Epithelial cell of prostate (primary cell): Measurements from ENCODE around the gene CRIP1.
A peak's percentile ranks its signal among the peaks of the same experiment; 100 is the strongest.

ENCODE experiments used
- DNase-seq: peaks from one replicate; pipeline ENCODE4 v3.0.0-alpha.2; 2011; ENCODE audit warnings: low read depth, low spot score
- H3K27ac ChIP-seq: fragments of 450-650 bp; 2 replicates; pipeline ENCODE4 v1.5.1; 2017; ENCODE audit warnings: mild to moderate bottlenecking

CRIP1 gene

GRCh38 chr14:105479431-105480158 lies 7.1 kb upstream of the CRIP1 start:
- DNase-seq: no peak
- H3K27ac ChIP-seq: no peak overlapping the region

- no peak for DNase-seq
- H3K27ac ChIP-seq: no peak overlapping the region
Observed at GRCh38 chr14:105480199-105480746, 6.4 kb upstream of the CRIP1 start.

GRCh38 chr14:105480807-105481801 lies 5.6 kb upstream of the CRIP1 start:
- DNase-seq: peak; percentile 34
- H3K27ac ChIP-seq: peak overlapping the region; percentile 82

- peak; percentile 84 for DNase-seq
- peak overlapping the region; percentile 82 for H3K27ac ChIP-seq
Observed at GRCh38 chr14:105481886-105482457, 4.7 kb upstream of the CRIP1 start.

- H3K27ac ChIP-seq: peak overlapping the region; percentile 82
- no peak for DNase-seq
Observed at GRCh38 chr14:105482486-105483110, 4.1 kb upstream of the CRIP1 start.

GRCh38 chr14:105483300-105484068 lies 3.2 kb upstream of the CRIP1 start:
- H3K27ac ChIP-seq: no peak overlapping the region

GRCh38 chr14:105484069-105484996 lies 2.4 kb upstream of the CRIP1 start:
- DNase-seq: no peak
- no peak overlapping the region for H3K27ac ChIP-seq

More at GRCh38 chr14:105483300-105484068, 3.2 kb upstream of the CRIP1 start:
- DNase-seq: no peak

GRCh38 chr14:105484997-105485393 lies 1.7 kb upstream of the CRIP1 start:
- no peak for DNase-seq
- no peak overlapping the region for H3K27ac ChIP-seq

- no peak overlapping the region for H3K27ac ChIP-seq
- DNase-seq: no peak
Observed at GRCh38 chr14:105485739-105486162, 935 bp upstream of the CRIP1 start.

GRCh38 chr14:105486974-105487448 lies 325 bp downstream of the CRIP1 start:
- H3K27ac ChIP-seq: no peak overlapping the region
- DNase-seq: no peak

GRCh38 chr14:105487449-105487985 lies 831 bp downstream of the CRIP1 start:
- DNase-seq: no peak
- H3K27ac ChIP-seq: no peak overlapping the region

- H3K27ac ChIP-seq: no peak overlapping the region
- DNase-seq: no peak
Observed at GRCh38 chr14:105487986-105488777, 1.5 kb downstream of the CRIP1 start.

- H3K27ac ChIP-seq: no peak overlapping the region
- no peak for DNase-seq
Observed at GRCh38 chr14:105488781-105489541, 2.3 kb downstream of the CRIP1 start.

- DNase-seq: peak; percentile 61
- peak overlapping the region; percentile 75 for H3K27ac ChIP-seq
Observed at GRCh38 chr14:105489542-105490266, 3.0 kb downstream of the CRIP1 start.

- peak overlapping the region; percentile 75 for H3K27ac ChIP-seq
- no peak for DNase-seq
Observed at GRCh38 chr14:105490267-105490571, 3.5 kb downstream of the CRIP1 start.
